Kidney glomerular epithelial cell (primary cell): ENCODE data around the gene PLB1.

ENCODE experiments used
- DNase-seq: peaks from one replicate; lab custom pipeline; 2025; lab: John Stamatoyannopoulos, UW

The PLB1 gene

GRCh38 chr2:28506112-28506910, 10.5 kb downstream of the PLB1 start:
- peak; percentile 73 for DNase-seq

- DNase-seq, result peak; percentile 89
Observed at GRCh38 chr2:28507796-28508764, 12.2 kb downstream of the PLB1 start.

- DNase-seq, result no peak
Observed at GRCh38 chr2:28509361-28509760, 13.5 kb downstream of the PLB1 start.

- no peak for DNase-seq
Observed at GRCh38 chr2:28510184-28510583, 14.3 kb downstream of the PLB1 start.

- no peak for DNase-seq
Observed at GRCh38 chr2:28511871-28512606, 16.2 kb downstream of the PLB1 start.

- DNase-seq, result peak; percentile 9
Observed at GRCh38 chr2:28512607-28512965, 16.7 kb downstream of the PLB1 start.

GRCh38 chr2:28513097-28513496, 17.2 kb downstream of the PLB1 start:
- no peak for DNase-seq

GRCh38 chr2:28515176-28515751, 19.4 kb downstream of the PLB1 start:
- no peak for DNase-seq

- no peak for DNase-seq
Observed at GRCh38 chr2:28516430-28516829, 20.6 kb downstream of the PLB1 start.

- DNase-seq, result no peak
Observed at GRCh38 chr2:28516950-28517349, 21.1 kb downstream of the PLB1 start.

GRCh38 chr2:28521663-28522062, 25.8 kb downstream of the PLB1 start:
- DNase-seq, result no peak

- DNase-seq, result no peak
Observed at GRCh38 chr2:28522481-28522880, 26.6 kb downstream of the PLB1 start.

GRCh38 chr2:28523902-28524301, 28.0 kb downstream of the PLB1 start:
- no peak for DNase-seq

GRCh38 chr2:28525481-28525880, 29.6 kb downstream of the PLB1 start:
- DNase-seq, result no peak

- DNase-seq, result no peak
Observed at GRCh38 chr2:28526527-28527132, 30.8 kb downstream of the PLB1 start.

GRCh38 chr2:28527196-28527595, 31.3 kb downstream of the PLB1 start:
- DNase-seq, result no peak

- DNase-seq, result no peak
Observed at GRCh38 chr2:28528206-28528605, 32.3 kb downstream of the PLB1 start.

- no peak for DNase-seq
Observed at GRCh38 chr2:28530782-28531181, 34.9 kb downstream of the PLB1 start.

GRCh38 chr2:28532399-28532798, 36.5 kb downstream of the PLB1 start:
- DNase-seq, result no peak

GRCh38 chr2:28533044-28533680, 37.3 kb downstream of the PLB1 start:
- DNase-seq, result no peak

GRCh38 chr2:28534817-28535216, 39.0 kb downstream of the PLB1 start:
- DNase-seq, result no peak
